ENCODE results near the gene KIZ. TPM values are rescaled to one million over a fixed set of nuclear protein-coding genes. Genes with fewer than 3 reads are reported as not detected.
A peak's percentile ranks its signal among the peaks of the same experiment; 100 is the strongest.
"Not testable (repeated sequence)": the region's sequence is repeated elsewhere in the genome, so short reads cannot be mapped to it uniquely, and the experiment has no call there.

KIZ gene
- total RNA-seq, 2 experiments from 2014 or later, result 31.1 to 33.8 TPM

GRCh38 chr20:21166801-21167200 lies 40.9 kb downstream of the KIZ start:
- no peaks in the 10 kb centered on the region for H3K27me3 ChIP-seq (ENCODE audit: control insufficient read depth in 1 of 2, insufficient read depth in 2 of 2, low read length in 2 of 2)
- intact Hi-C loops (cut with DNase I, micrococcal nuclease), result no loop called here
- peak in 1 of 14 experiments; percentile 2 for DNase-seq
- peaks cover 17% of the 10 kb centered on the region for H3K4me1 Mint-ChIP-seq (ENCODE audit: low read depth)
- POLR2A ChIA-PET, result no interaction called here
- peaks cover 7% of the 10 kb centered on the region for H3K4me1 ChIP-seq (ENCODE audit: insufficient read depth, low read length)
- no peak overlapping the region for H3K27ac ChIP-seq (ENCODE audit: low read depth in 1 of 2, low read length in 2 of 2)
- peaks cover 6% of the 10 kb centered on the region for H3K36me3 ChIP-seq (ENCODE audit: insufficient read depth, low read length)
- no peak overlapping the region for H3K4me3 ChIP-seq (ENCODE audit: low read length)
- no peak for ATAC-seq (ENCODE audit: poor library complexity)
- H3K9me3 ChIP-seq (ENCODE audit: control insufficient read depth in 1 of 2, insufficient read depth in 1 of 2, low read length in 2 of 2), result no peaks in the 10 kb centered on the region
- TF ChIP-seq, protein P1, sequence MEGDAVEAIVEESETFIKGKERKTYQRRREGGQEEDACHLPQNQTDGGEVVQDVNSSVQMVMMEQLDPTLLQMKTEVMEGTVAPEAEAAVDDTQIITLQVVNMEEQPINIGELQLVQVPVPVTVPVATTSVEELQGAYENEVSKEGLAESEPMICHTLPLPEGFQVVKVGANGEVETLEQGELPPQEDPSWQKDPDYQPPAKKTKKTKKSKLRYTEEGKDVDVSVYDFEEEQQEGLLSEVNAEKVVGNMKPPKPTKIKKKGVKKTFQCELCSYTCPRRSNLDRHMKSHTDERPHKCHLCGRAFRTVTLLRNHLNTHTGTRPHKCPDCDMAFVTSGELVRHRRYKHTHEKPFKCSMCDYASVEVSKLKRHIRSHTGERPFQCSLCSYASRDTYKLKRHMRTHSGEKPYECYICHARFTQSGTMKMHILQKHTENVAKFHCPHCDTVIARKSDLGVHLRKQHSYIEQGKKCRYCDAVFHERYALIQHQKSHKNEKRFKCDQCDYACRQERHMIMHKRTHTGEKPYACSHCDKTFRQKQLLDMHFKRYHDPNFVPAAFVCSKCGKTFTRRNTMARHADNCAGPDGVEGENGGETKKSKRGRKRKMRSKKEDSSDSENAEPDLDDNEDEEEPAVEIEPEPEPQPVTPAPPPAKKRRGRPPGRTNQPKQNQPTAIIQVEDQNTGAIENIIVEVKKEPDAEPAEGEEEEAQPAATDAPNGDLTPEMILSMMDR (IDR thresholded peaks at IDR 0.05), result no peak
- no peaks in the 10 kb centered on the region for H3K27me3 Mint-ChIP-seq
- peaks cover 78% of the 10 kb centered on the region for H3K36me3 Mint-ChIP-seq (ENCODE audit: low read depth)
- H3K4me3 Mint-ChIP-seq, result no peak overlapping the region
- H3K9me3 Mint-ChIP-seq, result peaks cover 4% of the 10 kb centered on the region
- CTCF ChIA-PET, result interaction anchor here (1.6 kb wide), 1 partner anchor 9 kb away, joined by 3 read pairs; no protein-coding TSS in a partner anchor
- H3K27ac Mint-ChIP-seq, result no peak overlapping the region

DNA sequence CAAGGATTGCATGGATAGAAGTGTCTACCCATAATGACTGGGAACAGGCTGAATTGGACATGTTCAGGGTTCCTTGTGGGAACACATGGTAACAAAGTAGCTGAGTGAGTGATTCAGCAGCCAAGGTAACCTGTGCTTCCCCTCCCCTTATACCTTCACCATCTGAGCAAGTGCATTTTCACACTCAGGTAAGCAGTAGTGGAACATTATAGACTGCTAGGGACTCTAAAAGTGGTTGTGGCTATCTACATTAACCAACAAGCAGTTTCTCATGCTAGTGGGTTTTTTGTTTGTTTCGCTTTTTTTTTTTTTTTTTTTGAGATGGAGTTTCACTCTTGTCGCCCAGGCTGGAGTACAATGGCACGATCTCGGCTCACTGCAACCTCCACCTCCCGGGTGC lies 41.4 kb downstream of the KIZ start:
- peaks cover 4% of the 10 kb centered on the region for H3K9me3 Mint-ChIP-seq
- CTCF ChIA-PET, result interaction anchor here (0.7 to 1.6 kb wide), 2 partner anchors 9 to 20 kb away, joined by 3 read pairs; no protein-coding TSS in a partner anchor
- no peak overlapping the region for H3K4me3 ChIP-seq (ENCODE audit: low read length)
- H3K36me3 ChIP-seq (ENCODE audit: insufficient read depth, low read length), result peaks cover under 1% of the 10 kb centered on the region
- peaks cover 74% of the 10 kb centered on the region for H3K36me3 Mint-ChIP-seq (ENCODE audit: low read depth)
- no peak overlapping the region for H3K27ac Mint-ChIP-seq
- H3K4me3 Mint-ChIP-seq, result no peak overlapping the region
- ATAC-seq (ENCODE audit: poor library complexity) (no peak), DNase-seq (no peak)
- peaks cover 7% of the 10 kb centered on the region for H3K4me1 ChIP-seq (ENCODE audit: insufficient read depth, low read length)
- H3K27me3 Mint-ChIP-seq, result no peaks in the 10 kb centered on the region
- H3K4me1 Mint-ChIP-seq (ENCODE audit: low read depth), result peaks cover 17% of the 10 kb centered on the region
- POLR2A ChIA-PET, result no interaction called here
- no peaks in the 10 kb centered on the region for H3K9me3 ChIP-seq (ENCODE audit: control insufficient read depth in 1 of 2, insufficient read depth in 1 of 2, low read length in 2 of 2)
- intact Hi-C loops (cut with DNase I, micrococcal nuclease), result no loop called here
- H3K27me3 ChIP-seq (ENCODE audit: control insufficient read depth in 1 of 2, insufficient read depth in 2 of 2, low read length in 2 of 2), result no peaks in the 10 kb centered on the region
- H3K27ac ChIP-seq (ENCODE audit: low read depth in 1 of 2, low read length in 2 of 2), result no peak overlapping the region
- TF ChIP-seq, protein P1 (IDR thresholded peaks at IDR 0.05), result no peak

DNA sequence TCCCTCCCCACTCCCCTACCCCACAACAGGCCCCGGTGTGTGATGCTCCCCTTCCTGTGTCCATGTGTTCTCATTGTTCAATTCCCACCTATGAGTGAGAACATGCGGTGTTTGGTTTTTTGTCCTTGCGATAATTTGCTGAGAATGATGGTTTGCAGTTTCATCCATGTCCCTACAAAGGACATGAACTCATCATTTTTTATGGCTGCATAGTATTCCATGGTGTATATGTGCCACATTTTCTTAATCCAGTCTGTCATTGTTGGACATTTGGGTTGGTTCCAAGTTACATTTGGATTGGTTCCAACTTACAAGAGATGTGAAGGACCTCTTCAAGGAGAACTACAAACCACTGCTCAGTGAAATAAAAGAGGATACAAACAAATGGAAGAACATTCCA lies 42.2 kb downstream of the KIZ start:
- H3K9me3 ChIP-seq (ENCODE audit: control insufficient read depth in 1 of 2, insufficient read depth in 1 of 2, low read length in 2 of 2); intact Hi-C loops (cut with DNase I, micrococcal nuclease); H3K27me3 Mint-ChIP-seq; H3K4me3 ChIP-seq (ENCODE audit: low read length); H3K9me3 Mint-ChIP-seq; ATAC-seq (ENCODE audit: poor library complexity); H3K27ac ChIP-seq (ENCODE audit: low read depth in 1 of 2, low read length in 2 of 2); H3K4me3 Mint-ChIP-seq; H3K4me1 ChIP-seq (ENCODE audit: insufficient read depth, low read length); H3K27me3 ChIP-seq (ENCODE audit: control insufficient read depth in 1 of 2, insufficient read depth in 2 of 2, low read length in 2 of 2); H3K27ac Mint-ChIP-seq; DNase-seq; H3K36me3 ChIP-seq (ENCODE audit: insufficient read depth, low read length); POLR2A ChIA-PET: not testable (repeated sequence)
- H3K36me3 Mint-ChIP-seq (ENCODE audit: low read depth), result peaks cover 66% of the 10 kb centered on the region
- peaks cover 17% of the 10 kb centered on the region for H3K4me1 Mint-ChIP-seq (ENCODE audit: low read depth)
- CTCF ChIA-PET, result interaction anchor here (0.7 kb wide), 1 partner anchor 21 kb away, joined by 3 read pairs; no protein-coding TSS in a partner anchor

DNA sequence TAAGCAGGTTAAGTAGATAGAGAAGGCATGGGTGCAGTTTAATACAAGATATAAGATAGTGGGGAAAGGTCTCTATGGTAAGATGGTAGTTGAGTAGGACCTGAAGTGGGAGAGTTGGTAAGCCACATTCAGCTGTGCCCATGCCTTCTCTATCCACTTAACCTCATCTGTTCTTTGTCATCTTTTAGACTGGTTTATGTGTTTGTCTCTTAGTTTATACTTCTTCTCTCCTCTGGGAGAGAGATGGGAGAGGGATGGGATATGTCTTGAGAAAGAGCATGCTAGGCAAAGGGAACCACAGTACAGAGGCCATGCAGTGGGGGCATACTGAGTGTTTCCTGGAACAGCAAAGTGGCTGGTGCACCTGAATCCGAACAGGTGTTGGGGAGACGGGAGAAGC lies 46.7 kb downstream of the KIZ start:
- POLR2A ChIA-PET, result no interaction called here
- intact Hi-C loops (cut with DNase I, micrococcal nuclease), result no loop called here
- H3K36me3 Mint-ChIP-seq (ENCODE audit: low read depth), result peaks cover 25% of the 10 kb centered on the region
- peaks cover 6% of the 10 kb centered on the region for H3K4me1 ChIP-seq (ENCODE audit: insufficient read depth, low read length)
- H3K27ac Mint-ChIP-seq, result no peak overlapping the region
- H3K27me3 Mint-ChIP-seq, result no peaks in the 10 kb centered on the region
- H3K36me3 ChIP-seq (ENCODE audit: insufficient read depth, low read length), result no peaks in the 10 kb centered on the region
- H3K4me1 Mint-ChIP-seq (ENCODE audit: low read depth), result peaks cover 18% of the 10 kb centered on the region
- no peak overlapping the region for H3K4me3 Mint-ChIP-seq
- H3K4me3 ChIP-seq (ENCODE audit: low read length), result no peak overlapping the region
- CTCF ChIA-PET, result no interaction called here
- DNase-seq (no peak), ATAC-seq (ENCODE audit: poor library complexity) (no peak)
- peaks cover 0 to 3% of the 10 kb centered on the region in 2 experiments for H3K9me3 ChIP-seq (ENCODE audit: control insufficient read depth in 1 of 2, insufficient read depth in 1 of 2, low read length in 2 of 2)
- no peak overlapping the region for H3K27ac ChIP-seq (ENCODE audit: low read depth in 1 of 2, low read length in 2 of 2)
- TF ChIP-seq, protein P1 (IDR thresholded peaks at IDR 0.05), result no peak
- H3K27me3 ChIP-seq (ENCODE audit: control insufficient read depth in 1 of 2, insufficient read depth in 2 of 2, low read length in 2 of 2), result no peaks in the 10 kb centered on the region
- H3K9me3 Mint-ChIP-seq, result peaks cover 4% of the 10 kb centered on the region
